ENCODE measurements around the gene ZNF335.

ZNF335 gene

DNA sequence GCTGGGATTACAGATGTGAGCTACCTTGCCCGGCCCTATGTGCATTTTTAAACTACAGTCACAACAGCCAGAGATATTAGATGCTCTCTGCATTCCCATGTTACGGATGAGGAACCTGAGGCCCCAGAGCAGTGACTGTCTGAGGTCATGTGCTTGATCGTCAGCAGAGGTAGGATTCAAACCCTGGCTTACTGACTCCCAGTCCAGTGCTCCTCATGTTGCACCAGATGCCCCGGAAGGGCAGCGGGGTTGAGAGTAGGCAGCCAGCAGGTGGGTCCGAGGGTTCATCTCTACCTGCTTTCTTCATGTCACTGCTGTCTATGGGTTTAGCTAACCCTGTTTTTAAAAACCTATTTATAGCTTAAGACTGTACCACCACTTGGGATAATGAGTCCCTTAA lies 9.3 kb upstream of the ZNF335 start:
- H3K4me3 Mint-ChIP-seq: no peak overlapping the region
- H3K27ac Mint-ChIP-seq: no peak overlapping the region
- H3K9me3 Mint-ChIP-seq: no peaks in the 10 kb centered on the region
- peaks cover 48% of the 10 kb centered on the region for H3K27me3 Mint-ChIP-seq (ENCODE audit: low read depth, poor library complexity)
- no peaks in the 10 kb centered on the region for H3K36me3 Mint-ChIP-seq (ENCODE audit: low read depth)
- DNase-seq: no peak
- TF ChIP-seq, protein P1, sequence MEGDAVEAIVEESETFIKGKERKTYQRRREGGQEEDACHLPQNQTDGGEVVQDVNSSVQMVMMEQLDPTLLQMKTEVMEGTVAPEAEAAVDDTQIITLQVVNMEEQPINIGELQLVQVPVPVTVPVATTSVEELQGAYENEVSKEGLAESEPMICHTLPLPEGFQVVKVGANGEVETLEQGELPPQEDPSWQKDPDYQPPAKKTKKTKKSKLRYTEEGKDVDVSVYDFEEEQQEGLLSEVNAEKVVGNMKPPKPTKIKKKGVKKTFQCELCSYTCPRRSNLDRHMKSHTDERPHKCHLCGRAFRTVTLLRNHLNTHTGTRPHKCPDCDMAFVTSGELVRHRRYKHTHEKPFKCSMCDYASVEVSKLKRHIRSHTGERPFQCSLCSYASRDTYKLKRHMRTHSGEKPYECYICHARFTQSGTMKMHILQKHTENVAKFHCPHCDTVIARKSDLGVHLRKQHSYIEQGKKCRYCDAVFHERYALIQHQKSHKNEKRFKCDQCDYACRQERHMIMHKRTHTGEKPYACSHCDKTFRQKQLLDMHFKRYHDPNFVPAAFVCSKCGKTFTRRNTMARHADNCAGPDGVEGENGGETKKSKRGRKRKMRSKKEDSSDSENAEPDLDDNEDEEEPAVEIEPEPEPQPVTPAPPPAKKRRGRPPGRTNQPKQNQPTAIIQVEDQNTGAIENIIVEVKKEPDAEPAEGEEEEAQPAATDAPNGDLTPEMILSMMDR (IDR thresholded peaks at IDR 0.05): no peak
- no peaks in the 10 kb centered on the region for H3K4me1 Mint-ChIP-seq

DNA sequence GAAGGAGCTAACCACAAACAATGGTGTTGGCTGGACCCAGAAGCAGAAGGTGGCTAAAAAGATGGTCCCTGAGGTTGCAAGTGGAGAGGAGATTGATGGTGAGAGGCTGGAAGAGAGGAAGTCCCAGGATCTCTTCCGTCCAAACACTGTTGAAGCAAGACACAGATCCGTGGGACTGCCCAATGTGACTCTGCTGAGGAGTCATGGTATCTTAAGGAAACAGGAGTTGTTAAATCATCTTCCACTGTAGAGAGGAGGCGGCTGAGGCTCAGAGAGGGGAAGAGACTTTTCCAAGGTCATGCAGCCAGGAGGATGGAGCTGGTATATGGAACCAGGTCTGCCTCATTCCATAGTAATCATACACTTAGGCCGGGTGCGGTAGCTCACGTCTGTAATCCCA lies 4.1 kb upstream of the ZNF335 start:
- no peaks in the 10 kb centered on the region for H3K9me3 Mint-ChIP-seq
- no peak overlapping the region for H3K4me3 Mint-ChIP-seq
- DNase-seq: no peak
- no peaks in the 10 kb centered on the region for H3K36me3 Mint-ChIP-seq (ENCODE audit: low read depth)
- H3K27ac Mint-ChIP-seq: no peak overlapping the region
- peaks cover 9% of the 10 kb centered on the region for H3K4me1 Mint-ChIP-seq
- H3K27me3 Mint-ChIP-seq (ENCODE audit: low read depth, poor library complexity): peaks cover 34% of the 10 kb centered on the region
- TF ChIP-seq, protein P1 (IDR thresholded peaks at IDR 0.05): no peak

DNA sequence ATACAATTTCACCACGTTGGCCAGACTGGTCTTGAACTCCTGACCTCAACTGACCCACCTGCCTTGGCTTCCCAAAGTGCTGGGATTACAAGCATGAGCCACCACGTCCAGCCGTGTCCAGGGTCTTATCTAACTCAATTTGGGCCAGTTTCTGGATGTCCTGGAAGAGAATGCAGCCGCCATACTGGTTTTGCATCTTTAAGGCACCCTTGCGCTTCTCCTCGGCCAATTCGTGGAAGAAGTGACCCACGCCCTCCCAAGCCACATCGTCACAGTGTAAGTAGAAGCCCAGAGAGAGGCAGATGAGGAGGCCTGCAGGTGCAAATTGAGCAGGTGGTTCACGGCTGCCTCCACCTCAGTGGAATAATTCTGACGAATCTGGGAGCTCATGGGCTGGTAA lies 3.7 kb upstream of the ZNF335 start:
- H3K4me1 Mint-ChIP-seq: peaks cover 11% of the 10 kb centered on the region
- no peak overlapping the region for H3K27ac Mint-ChIP-seq

GRCh38 chr20:45974896-45975565 lies 3.0 kb upstream of the ZNF335 start:
- no peak for DNase-seq
- Mint-ChIP-seq H3K27ac (no peak overlapping the region), H3K4me3 (no peak overlapping the region), H3K36me3 (ENCODE audit: low read depth) (no peaks in the 10 kb centered on the region), H3K27me3 (ENCODE audit: low read depth, poor library complexity) (peaks cover 34% of the 10 kb centered on the region), H3K4me1 (peaks cover 17% of the 10 kb centered on the region), H3K9me3 (no peaks in the 10 kb centered on the region)
- TF ChIP-seq, protein P1 (IDR thresholded peaks at IDR 0.05): no peak

More for the DNA sequence above, 3.7 kb upstream of the ZNF335 start:
- no peaks in the 10 kb centered on the region for H3K36me3 Mint-ChIP-seq (ENCODE audit: low read depth)
- no peak overlapping the region for H3K4me3 Mint-ChIP-seq
- DNase-seq: no peak
- no peaks in the 10 kb centered on the region for H3K9me3 Mint-ChIP-seq
- TF ChIP-seq, protein P1 (IDR thresholded peaks at IDR 0.05): no peak
- peaks cover 34% of the 10 kb centered on the region for H3K27me3 Mint-ChIP-seq (ENCODE audit: low read depth, poor library complexity)

DNA sequence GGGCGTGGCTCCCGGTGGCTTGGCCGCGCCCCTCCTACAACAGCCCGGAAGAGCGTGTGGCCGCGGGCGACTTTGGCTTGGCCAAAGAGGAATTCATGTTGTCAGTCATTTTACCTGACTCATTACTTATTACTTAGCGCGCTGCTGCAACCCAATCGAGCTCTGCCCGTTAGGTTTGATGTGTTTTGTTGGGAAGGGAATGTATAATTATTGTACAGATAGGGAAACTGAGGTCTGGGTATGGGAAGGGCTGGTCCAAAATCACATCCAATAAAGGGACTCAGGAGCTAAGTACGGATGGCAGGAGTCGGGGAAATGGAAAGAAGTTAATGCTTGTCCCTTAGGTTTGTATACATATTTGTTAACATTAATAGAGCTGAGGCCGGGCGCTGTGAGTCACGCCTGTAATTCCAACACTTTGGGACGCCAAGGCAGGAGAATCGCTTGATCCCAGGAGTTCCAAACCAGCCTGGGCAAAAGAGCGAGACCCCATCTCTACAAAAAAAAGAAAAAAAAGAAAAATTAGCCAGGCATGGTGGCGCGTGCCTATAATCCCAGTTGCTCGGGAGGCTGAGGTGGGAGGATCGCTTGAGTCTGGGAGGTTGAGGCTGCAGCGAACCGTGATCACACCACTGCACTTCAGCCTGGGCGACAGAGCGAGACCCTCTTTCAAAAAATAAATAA lies 639 bp upstream of the ZNF335 start:
- H3K27ac Mint-ChIP-seq: peak overlapping the region; percentile 100
- peak overlapping the region; percentile 91 for H3K4me3 Mint-ChIP-seq
- H3K4me1 Mint-ChIP-seq: peaks cover 25% of the 10 kb centered on the region
- no peaks in the 10 kb centered on the region for H3K36me3 Mint-ChIP-seq (ENCODE audit: low read depth)
- H3K27me3 Mint-ChIP-seq (ENCODE audit: low read depth, poor library complexity): peaks cover 16% of the 10 kb centered on the region
- TF ChIP-seq, protein P1 (IDR thresholded peaks at IDR 0.05): no peak
- no peaks in the 10 kb centered on the region for H3K9me3 Mint-ChIP-seq
- no peak for DNase-seq

- peaks cover 7% of the 10 kb centered on the region for H3K27me3 Mint-ChIP-seq (ENCODE audit: low read depth, poor library complexity)
- peaks cover 25% of the 10 kb centered on the region for H3K4me1 Mint-ChIP-seq
- H3K36me3 Mint-ChIP-seq (ENCODE audit: low read depth): peaks cover 9% of the 10 kb centered on the region
- no peak for DNase-seq
- H3K27ac Mint-ChIP-seq: no peak overlapping the region
- no peaks in the 10 kb centered on the region for H3K9me3 Mint-ChIP-seq
- peak overlapping the region; percentile 91 for H3K4me3 Mint-ChIP-seq
- TF ChIP-seq, protein P1 (IDR thresholded peaks at IDR 0.05): no peak
Measured at GRCh38 chr20:45971425-45971674, 653 bp downstream of the ZNF335 start.
